HepG2 (cell line): ENCODE measurements around the gene PNP. TPM values are rescaled to one million over a fixed set of nuclear protein-coding genes. Genes with fewer than 3 reads are reported as not detected.
A peak's percentile ranks its signal among the peaks of the same experiment; 100 is the strongest.

Experiments used
- CBX1 ChIP-seq: IDR thresholded peaks from one replicate; pipeline ENCODE4 v1.6.1; 2016; ENCODE audit warnings: antibody characterized with exemption, low read depth
- ETV6 ChIP-seq: sonication (generic); formaldehyde crosslinking; conservative IDR thresholded peaks from 2 replicates; pipeline ENCODE4 v1.4.0; 2020; ENCODE audit warnings: missing genetic modification reagents
- FOXA3 ChIP-seq: IDR thresholded peaks from 2 replicates; pipeline ENCODE4 v1.6.1; 2016; ENCODE audit warnings: missing genetic modification reagents, missing compliant biosample characterization
- HES4 ChIP-seq: sonication (generic); formaldehyde crosslinking; IDR thresholded peaks from 2 replicates; pipeline ENCODE4 v1.9.0; 2021; ENCODE audit warnings: mild to moderate bottlenecking, missing genetic modification reagents, borderline replicate concordance
- HMGA1 ChIP-seq: sonication (generic); formaldehyde crosslinking; conservative IDR thresholded peaks from 2 replicates; pipeline ENCODE4 v1.4.0; 2020; ENCODE audit warnings: missing genetic modification reagents
- MXI1 ChIP-seq: IDR thresholded peaks from 3 replicates; pipeline ENCODE4 v1.6.1; 2012; ENCODE audit warnings: low read depth, low read length, inconsistent platforms, borderline replicate concordance
- POLR2A ChIP-seq, 2 experiments: IDR thresholded peaks; 2 replicates each; pipeline ENCODE4 v1.6.1; 2011; ENCODE audit warnings: low read depth in 2 of 2, low read length in 2 of 2, mild to moderate bottlenecking in 1 of 2, moderate library complexity in 1 of 2; ENCODE audit not compliant: insufficient read depth in 1 of 2
- RXRA ChIP-seq: sonication (generic); formaldehyde crosslinking; IDR thresholded peaks from 2 replicates; pipeline ENCODE4 v1.5.1; 2020; ENCODE audit warnings: missing genetic modification reagents
- TBP ChIP-seq: sonication (generic); formaldehyde crosslinking; IDR thresholded peaks from 2 replicates; pipeline ENCODE4 v1.5.0; 2020; ENCODE audit warnings: missing genetic modification reagents
- TCF7L2 ChIP-seq: IDR thresholded peaks from 2 replicates; pipeline ENCODE4 v1.6.1; 2011; ENCODE audit warnings: mild to moderate bottlenecking, low read depth, low read length, moderate library complexity
- ZNF12 ChIP-seq: sonication (generic); formaldehyde crosslinking; IDR thresholded peaks from 2 replicates; pipeline ENCODE4 v1.5.0; 2020; ENCODE audit warnings: missing genetic modification reagents
- ZNF124 ChIP-seq: sonication (generic); formaldehyde crosslinking; IDR thresholded peaks from 2 replicates; pipeline ENCODE4 v1.4.0; 2020; ENCODE audit warnings: missing genetic modification reagents
- ZNF180 ChIP-seq: sonication (generic); formaldehyde crosslinking; IDR thresholded peaks from 2 replicates; pipeline ENCODE4 v1.4.0; 2020; ENCODE audit warnings: low read depth, missing genetic modification reagents, borderline replicate concordance
- ZNF335 ChIP-seq: sonication (generic); formaldehyde crosslinking; IDR thresholded peaks from 2 replicates; pipeline ENCODE4 v1.4.0; 2020; ENCODE audit warnings: missing genetic modification reagents
- ZNF775 ChIP-seq: sonication (generic); formaldehyde crosslinking; IDR thresholded peaks from 2 replicates; pipeline ENCODE4 v1.4.0; 2020; ENCODE audit warnings: missing genetic modification reagents, mild to moderate bottlenecking, moderate library complexity, borderline replicate concordance
- polyA plus RNA-seq, 8 experiments: library from polyadenylated mRNA; depleted of rRNA in 3 of 8; stranded (reverse) in 7 of 8; unstranded in 1 of 8; fragments of >200 nt; fragmentation: Illumina TruSeq in 4 of 8; extraction: Trizol in 4 of 8; gene quantifications; 2 replicates each; pipeline versions ENCODE4 v1.2.1 to v1.2.3, GENCODE V29; 2011 to 2016; ENCODE audit warnings: low read depth in 4 of 8, missing spikeins in 1 of 8, mixed read lengths in 1 of 8; ENCODE audit not compliant: insufficient read depth in 1 of 8
- total RNA-seq, 5 experiments: library from RNA; depleted of rRNA; stranded (reverse); fragments of >200 nt; fragmentation: Illumina TruSeq; extraction: Trizol; gene quantifications; 2 replicates each; pipeline ENCODE4 v1.2.3, GENCODE V29; 2016; ENCODE audit warnings: low read depth in 1 of 5
- TF ChIP-seq, protein P1 (sequence below): sonication (generic); formaldehyde crosslinking; IDR thresholded peaks from 2 replicates; pipeline ENCODE4 v1.5.0; 2020; ENCODE audit warnings: mild to moderate bottlenecking, low read depth, missing genetic modification reagents, borderline replicate concordance
- TF ChIP-seq, protein P2 (sequence below): sonication (generic); formaldehyde crosslinking; IDR thresholded peaks from 2 replicates; pipeline ENCODE4 v1.5.0; 2020; ENCODE audit warnings: missing genetic modification reagents
- TF ChIP-seq, protein P3 (sequence below): sonication (generic); formaldehyde crosslinking; IDR thresholded peaks from 2 replicates; pipeline ENCODE4 v1.5.1; 2020; ENCODE audit warnings: mild to moderate bottlenecking, missing genetic modification reagents, moderate library complexity
- TF ChIP-seq, protein P4 (sequence below): sonication (generic); formaldehyde crosslinking; IDR thresholded peaks from 2 replicates; pipeline ENCODE4 v1.8.1; 2023; ENCODE audit warnings: mild to moderate bottlenecking, moderate library complexity, missing genetic modification reagents
- TF ChIP-seq, protein P5 (sequence below): sonication (generic); formaldehyde crosslinking; IDR thresholded peaks from 2 replicates; pipeline ENCODE4 v1.8.1; 2022; ENCODE audit warnings: mild to moderate bottlenecking, missing genetic modification reagents
- TF ChIP-seq, protein P6 (sequence below): sonication (generic); formaldehyde crosslinking; IDR thresholded peaks from 2 replicates; pipeline ENCODE4 v1.4.0; 2020; ENCODE audit warnings: missing genetic modification reagents, mild to moderate bottlenecking, borderline replicate concordance

The PNP gene
- total and polyA plus RNA-seq, 2 of the 13 experiments (the other 11 are each of a cell fraction or from before 2014, with no cell fraction given), result 45.4 to 74.8 TPM

DNA sequence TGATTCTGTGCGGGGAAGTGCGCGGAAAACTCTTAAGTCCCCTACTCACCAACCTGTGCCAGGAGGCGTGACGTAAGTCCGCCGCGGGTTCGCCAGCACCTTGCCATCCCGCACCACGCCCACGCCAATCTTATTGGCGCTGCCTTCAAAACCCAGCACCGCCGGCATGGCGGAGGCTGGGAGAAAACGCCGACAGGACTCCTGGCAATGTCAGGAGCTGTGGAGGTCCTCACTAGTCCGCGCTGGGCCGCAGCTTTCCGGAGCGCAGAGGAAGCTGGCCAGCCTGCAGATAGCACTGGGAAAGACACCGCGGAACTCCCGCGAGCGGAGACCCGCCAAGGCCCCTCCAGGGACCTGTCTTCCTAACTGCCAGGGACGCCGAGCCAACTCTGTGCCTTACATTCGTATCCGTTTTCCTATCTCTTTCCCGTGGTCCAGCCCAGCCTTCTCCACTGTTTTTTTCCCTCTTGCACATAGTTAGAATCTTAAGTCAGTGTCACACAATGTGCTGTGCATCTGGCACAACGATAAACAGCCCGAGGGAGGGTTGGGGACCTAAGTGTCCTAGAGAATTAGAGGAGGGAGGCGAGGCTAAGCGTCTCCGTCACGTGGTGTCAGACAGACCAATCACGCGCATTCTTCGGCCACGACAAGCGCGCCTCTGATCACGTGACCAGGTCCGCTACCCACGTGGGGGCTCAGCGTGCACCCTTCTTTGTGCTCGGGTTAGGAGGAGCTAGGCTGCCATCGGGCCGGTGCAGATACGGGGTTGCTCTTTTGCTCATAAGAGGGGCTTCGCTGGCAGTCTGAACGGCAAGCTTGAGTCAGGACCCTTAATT, 14.5 kb upstream of the PNP start, which contains the start of the genes APEX1 and OSGEP (continued):
- TF ChIP-seq POLR2A (IDR thresholded peaks at IDR 0.05; ENCODE audit: insufficient read depth in 1 of 2, low read depth in 2 of 2, low read length in 2 of 2), result peak; percentile 86 to 93
- peak; percentile 39; the same call in 1 of the 2 replicates for TF ChIP-seq FOXA3 (CRISPR knock-in tag)
- TF ChIP-seq ZNF335 (CRISPR knock-in tag), result peak; percentile 100
- TF ChIP-seq, protein P1, sequence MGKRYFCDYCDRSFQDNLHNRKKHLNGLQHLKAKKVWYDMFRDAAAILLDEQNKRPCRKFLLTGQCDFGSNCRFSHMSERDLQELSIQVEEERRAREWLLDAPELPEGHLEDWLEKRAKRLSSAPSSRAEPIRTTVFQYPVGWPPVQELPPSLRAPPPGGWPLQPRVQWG (CRISPR knock-in tag), result no peak
- TF ChIP-seq, protein P2, sequence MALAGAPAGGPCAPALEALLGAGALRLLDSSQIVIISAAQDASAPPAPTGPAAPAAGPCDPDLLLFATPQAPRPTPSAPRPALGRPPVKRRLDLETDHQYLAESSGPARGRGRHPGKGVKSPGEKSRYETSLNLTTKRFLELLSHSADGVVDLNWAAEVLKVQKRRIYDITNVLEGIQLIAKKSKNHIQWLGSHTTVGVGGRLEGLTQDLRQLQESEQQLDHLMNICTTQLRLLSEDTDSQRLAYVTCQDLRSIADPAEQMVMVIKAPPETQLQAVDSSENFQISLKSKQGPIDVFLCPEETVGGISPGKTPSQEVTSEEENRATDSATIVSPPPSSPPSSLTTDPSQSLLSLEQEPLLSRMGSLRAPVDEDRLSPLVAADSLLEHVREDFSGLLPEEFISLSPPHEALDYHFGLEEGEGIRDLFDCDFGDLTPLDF (CRISPR knock-in tag), result peak; percentile 43
- no peak; the same call in none of the 2 replicates for TF ChIP-seq RXRA (CRISPR knock-in tag)
- TF ChIP-seq, protein P3, sequence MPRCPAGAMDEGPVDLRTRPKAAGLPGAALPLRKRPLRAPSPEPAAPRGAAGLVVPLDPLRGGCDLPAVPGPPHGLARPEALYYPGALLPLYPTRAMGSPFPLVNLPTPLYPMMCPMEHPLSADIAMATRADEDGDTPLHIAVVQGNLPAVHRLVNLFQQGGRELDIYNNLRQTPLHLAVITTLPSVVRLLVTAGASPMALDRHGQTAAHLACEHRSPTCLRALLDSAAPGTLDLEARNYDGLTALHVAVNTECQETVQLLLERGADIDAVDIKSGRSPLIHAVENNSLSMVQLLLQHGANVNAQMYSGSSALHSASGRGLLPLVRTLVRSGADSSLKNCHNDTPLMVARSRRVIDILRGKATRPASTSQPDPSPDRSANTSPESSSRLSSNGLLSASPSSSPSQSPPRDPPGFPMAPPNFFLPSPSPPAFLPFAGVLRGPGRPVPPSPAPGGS, result no peak
- TF ChIP-seq, protein P4, sequence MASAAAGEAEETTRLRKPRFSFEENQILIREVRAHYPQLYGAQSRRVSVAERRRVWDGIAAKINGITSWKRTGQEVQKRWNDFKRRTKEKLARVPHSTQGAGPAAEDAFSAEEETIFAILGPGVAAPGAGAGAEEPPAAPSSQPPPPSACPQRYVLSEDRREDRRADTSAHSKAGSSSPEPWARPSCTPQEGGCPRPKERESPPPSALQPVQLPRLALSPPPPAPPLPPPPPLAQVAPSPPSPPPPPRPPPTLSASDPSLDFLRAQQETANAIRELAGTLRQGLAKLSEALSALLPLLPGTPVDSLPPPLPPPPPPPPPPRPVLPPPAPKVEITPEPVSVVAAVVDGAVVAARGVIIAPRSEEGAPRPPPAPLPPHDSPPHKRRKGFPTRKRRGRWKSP (CRISPR knock-in tag), result peak; percentile 27; the same call in 1 of the 2 replicates
- peak; percentile 89 for TF ChIP-seq HES4 (CRISPR knock-in tag)
- TF ChIP-seq, protein P5, sequence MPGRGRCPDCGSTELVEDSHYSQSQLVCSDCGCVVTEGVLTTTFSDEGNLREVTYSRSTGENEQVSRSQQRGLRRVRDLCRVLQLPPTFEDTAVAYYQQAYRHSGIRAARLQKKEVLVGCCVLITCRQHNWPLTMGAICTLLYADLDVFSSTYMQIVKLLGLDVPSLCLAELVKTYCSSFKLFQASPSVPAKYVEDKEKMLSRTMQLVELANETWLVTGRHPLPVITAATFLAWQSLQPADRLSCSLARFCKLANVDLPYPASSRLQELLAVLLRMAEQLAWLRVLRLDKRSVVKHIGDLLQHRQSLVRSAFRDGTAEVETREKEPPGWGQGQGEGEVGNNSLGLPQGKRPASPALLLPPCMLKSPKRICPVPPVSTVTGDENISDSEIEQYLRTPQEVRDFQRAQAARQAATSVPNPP (CRISPR knock-in tag), result peak; percentile 60; the same call in 1 of the 2 replicates
- peak; percentile 97 for TF ChIP-seq MXI1
- TF ChIP-seq ZNF775 (CRISPR knock-in tag), result peak; percentile 85; the same call in 1 of the 2 replicates
- peak; percentile 81 for TF ChIP-seq ETV6
- peak; percentile 96 for TF ChIP-seq CBX1
- no peak; the same call in 1 of the 2 replicates for TF ChIP-seq ZNF12 (CRISPR knock-in tag)
- no peak for TF ChIP-seq TBP
- no peak for TF ChIP-seq ZNF180 (CRISPR knock-in tag)
- no peak for TF ChIP-seq HMGA1
- TF ChIP-seq, protein P6, sequence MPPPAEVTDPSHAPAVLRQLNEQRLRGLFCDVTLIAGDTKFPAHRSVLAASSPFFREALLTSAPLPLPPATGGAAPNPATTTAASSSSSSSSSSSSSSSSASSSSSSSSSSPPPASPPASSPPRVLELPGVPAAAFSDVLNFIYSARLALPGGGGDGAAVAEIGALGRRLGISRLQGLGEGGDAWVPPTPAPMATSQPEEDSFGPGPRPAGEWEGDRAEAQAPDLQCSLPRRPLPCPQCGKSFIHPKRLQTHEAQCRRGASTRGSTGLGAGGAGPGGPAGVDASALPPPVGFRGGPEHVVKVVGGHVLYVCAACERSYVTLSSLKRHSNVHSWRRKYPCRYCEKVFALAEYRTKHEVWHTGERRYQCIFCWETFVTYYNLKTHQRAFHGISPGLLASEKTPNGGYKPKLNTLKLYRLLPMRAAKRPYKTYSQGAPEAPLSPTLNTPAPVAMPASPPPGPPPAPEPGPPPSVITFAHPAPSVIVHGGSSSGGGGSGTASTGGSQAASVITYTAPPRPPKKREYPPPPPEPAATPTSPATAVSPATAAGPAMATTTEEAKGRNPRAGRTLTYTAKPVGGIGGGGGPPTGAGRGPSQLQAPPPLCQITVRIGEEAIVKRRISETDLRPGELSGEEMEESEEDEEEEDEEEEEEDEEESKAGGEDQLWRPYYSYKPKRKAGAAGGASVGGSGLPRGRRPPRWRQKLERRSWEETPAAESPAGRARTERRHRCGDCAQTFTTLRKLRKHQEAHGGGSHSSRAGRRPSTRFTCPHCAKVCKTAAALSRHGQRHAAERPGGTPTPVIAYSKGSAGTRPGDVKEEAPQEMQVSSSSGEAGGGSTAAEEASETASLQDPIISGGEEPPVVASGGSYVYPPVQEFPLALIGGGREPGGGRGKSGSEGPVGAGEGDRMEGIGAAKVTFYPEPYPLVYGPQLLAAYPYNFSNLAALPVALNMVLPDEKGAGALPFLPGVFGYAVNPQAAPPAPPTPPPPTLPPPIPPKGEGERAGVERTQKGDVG (CRISPR knock-in tag), result no peak; the same call in 1 of the 2 replicates
- no peak for TF ChIP-seq TCF7L2
- TF ChIP-seq ZNF124 (CRISPR knock-in tag), result peak; percentile 70; the same call in 1 of the 2 replicates
